IPS-18a (cell line): ENCODE data around the gene EEF1A2.

Experiments
- H3K27ac ChIP-seq: one replicate; pipeline ENCODE4 v1.5.1; 2013; ENCODE audit warnings: low read length
- H3K27me3 ChIP-seq: one replicate; pipeline ENCODE4 v1.6.1; 2013; ENCODE audit warnings: mild to moderate bottlenecking, low read length; ENCODE audit not compliant: control insufficient read depth, insufficient read depth
- H3K36me3 ChIP-seq: one replicate; pipeline ENCODE4 v1.6.1; 2013; ENCODE audit warnings: low read depth, low read length; ENCODE audit not compliant: control insufficient read depth
- H3K4me1 ChIP-seq: one replicate; pipeline ENCODE4 v1.6.1; 2013; ENCODE audit warnings: low read depth, low read length; ENCODE audit not compliant: control insufficient read depth
- H3K4me3 ChIP-seq: one replicate; pipeline ENCODE4 v1.5.1; 2013; ENCODE audit warnings: low read length
- H3K9ac ChIP-seq: one replicate; pipeline ENCODE4 v1.6.1; 2013; ENCODE audit warnings: mild to moderate bottlenecking, low read length, moderate library complexity
- H3K9me3 ChIP-seq: one replicate; pipeline ENCODE4 v1.6.1; 2013; ENCODE audit warnings: low read depth, low read length; ENCODE audit not compliant: control insufficient read depth

EEF1A2 gene

GRCh38 chr20:63542031-63542559 is 43.2 kb upstream of the EEF1A2 start:
- no peaks in the 10 kb centered on the region for H3K27me3 ChIP-seq
- H3K9ac ChIP-seq = no peak overlapping the region
- H3K4me3 ChIP-seq = no peak overlapping the region
- H3K27ac ChIP-seq = no peak overlapping the region
- no peaks in the 10 kb centered on the region for H3K9me3 ChIP-seq
- no peaks in the 10 kb centered on the region for H3K4me1 ChIP-seq
- H3K36me3 ChIP-seq = no peaks in the 10 kb centered on the region

GRCh38 chr20:63541371-63541770 is 42.5 kb upstream of the EEF1A2 start:
- no peaks in the 10 kb centered on the region for H3K36me3 ChIP-seq
- no peaks in the 10 kb centered on the region for H3K4me1 ChIP-seq

GRCh38 chr20:63540417-63541186 is 41.7 kb upstream of the EEF1A2 start:
- Histone ChIP-seq H3K4me1 (no peaks in the 10 kb centered on the region), H3K9ac (no peak overlapping the region), H3K9me3 (no peaks in the 10 kb centered on the region), H3K4me3 (no peak overlapping the region), H3K27ac (no peak overlapping the region), H3K27me3 (no peaks in the 10 kb centered on the region), H3K36me3 (no peaks in the 10 kb centered on the region)

More at GRCh38 chr20:63541371-63541770, 42.5 kb upstream of the EEF1A2 start:
- Histone ChIP-seq H3K27ac (no peak overlapping the region), H3K9me3 (no peaks in the 10 kb centered on the region), H3K4me3 (no peak overlapping the region), H3K9ac (no peak overlapping the region), H3K27me3 (no peaks in the 10 kb centered on the region)

- no peaks in the 10 kb centered on the region for H3K36me3 ChIP-seq
- no peak overlapping the region for H3K4me3 ChIP-seq
- no peaks in the 10 kb centered on the region for H3K27me3 ChIP-seq
- H3K4me1 ChIP-seq = no peaks in the 10 kb centered on the region
- no peaks in the 10 kb centered on the region for H3K9me3 ChIP-seq
- no peak overlapping the region for H3K27ac ChIP-seq
- no peak overlapping the region for H3K9ac ChIP-seq
Observed at GRCh38 chr20:63539441-63540370, 40.8 kb upstream of the EEF1A2 start.

- Histone ChIP-seq H3K9me3 (no peaks in the 10 kb centered on the region), H3K9ac (no peak overlapping the region), H3K4me3 (no peak overlapping the region), H3K27me3 (no peaks in the 10 kb centered on the region), H3K36me3 (no peaks in the 10 kb centered on the region), H3K27ac (no peak overlapping the region), H3K4me1 (no peaks in the 10 kb centered on the region)
Observed at GRCh38 chr20:63539092-63539430, 40.2 kb upstream of the EEF1A2 start.

- Histone ChIP-seq H3K9me3 (no peaks in the 10 kb centered on the region), H3K27ac (no peak overlapping the region), H3K4me3 (peak overlapping the region; percentile 40), H3K36me3 (no peaks in the 10 kb centered on the region), H3K4me1 (no peaks in the 10 kb centered on the region), H3K9ac (no peak overlapping the region), H3K27me3 (no peaks in the 10 kb centered on the region)
Observed at GRCh38 chr20:63538204-63539091, 39.6 kb upstream of the EEF1A2 start.

GRCh38 chr20:63537525-63538203 is 38.8 kb upstream of the EEF1A2 start:
- no peaks in the 10 kb centered on the region for H3K27me3 ChIP-seq
- no peak overlapping the region for H3K9ac ChIP-seq
- H3K4me1 ChIP-seq = no peaks in the 10 kb centered on the region
- no peaks in the 10 kb centered on the region for H3K9me3 ChIP-seq
- no peaks in the 10 kb centered on the region for H3K36me3 ChIP-seq
- peak overlapping the region; percentile 40 for H3K4me3 ChIP-seq
- H3K27ac ChIP-seq = no peak overlapping the region

GRCh38 chr20:63536997-63537524 is 38.2 kb upstream of the EEF1A2 start, which contains the start of gene PTK6:
TSS of gene PTK6 (minus strand) at chr20:63537376. CDS start at chr20:63537314, 62 bp downstream.
- Histone ChIP-seq H3K27me3 (no peaks in the 10 kb centered on the region), H3K9ac (no peak within 1 kb of the TSS), H3K4me1 (no peaks in the 10 kb centered on the region), H3K4me3 (peak within 1 kb of the TSS; percentile 40), H3K27ac (no peak within 1 kb of the TSS), H3K36me3 (no peaks in the 10 kb centered on the region), H3K9me3 (no peaks in the 10 kb centered on the region)

- no peaks in the 10 kb centered on the region for H3K9me3 ChIP-seq
- no peak overlapping the region for H3K9ac ChIP-seq
- no peak overlapping the region for H3K27ac ChIP-seq
- H3K4me1 ChIP-seq = no peaks in the 10 kb centered on the region
- H3K27me3 ChIP-seq = no peaks in the 10 kb centered on the region
- H3K4me3 ChIP-seq = no peak overlapping the region
- no peaks in the 10 kb centered on the region for H3K36me3 ChIP-seq
Observed at GRCh38 chr20:63536241-63536977, 37.5 kb upstream of the EEF1A2 start.
